ENCODE measurements around the gene PKDCC.
"Not testable (repeated sequence)": the region's sequence is repeated elsewhere in the genome, so short reads cannot be mapped to it uniquely, and the experiment has no call there.

PKDCC gene

GRCh38 chr2:42050703-42051542, 3.1 kb downstream of the PKDCC start:
- DNase-seq, result no peak

- DNase-seq, result no peak
These were observed 3.9 kb downstream of the PKDCC start for GRCh38 chr2:42051543-42052235.

DNA sequence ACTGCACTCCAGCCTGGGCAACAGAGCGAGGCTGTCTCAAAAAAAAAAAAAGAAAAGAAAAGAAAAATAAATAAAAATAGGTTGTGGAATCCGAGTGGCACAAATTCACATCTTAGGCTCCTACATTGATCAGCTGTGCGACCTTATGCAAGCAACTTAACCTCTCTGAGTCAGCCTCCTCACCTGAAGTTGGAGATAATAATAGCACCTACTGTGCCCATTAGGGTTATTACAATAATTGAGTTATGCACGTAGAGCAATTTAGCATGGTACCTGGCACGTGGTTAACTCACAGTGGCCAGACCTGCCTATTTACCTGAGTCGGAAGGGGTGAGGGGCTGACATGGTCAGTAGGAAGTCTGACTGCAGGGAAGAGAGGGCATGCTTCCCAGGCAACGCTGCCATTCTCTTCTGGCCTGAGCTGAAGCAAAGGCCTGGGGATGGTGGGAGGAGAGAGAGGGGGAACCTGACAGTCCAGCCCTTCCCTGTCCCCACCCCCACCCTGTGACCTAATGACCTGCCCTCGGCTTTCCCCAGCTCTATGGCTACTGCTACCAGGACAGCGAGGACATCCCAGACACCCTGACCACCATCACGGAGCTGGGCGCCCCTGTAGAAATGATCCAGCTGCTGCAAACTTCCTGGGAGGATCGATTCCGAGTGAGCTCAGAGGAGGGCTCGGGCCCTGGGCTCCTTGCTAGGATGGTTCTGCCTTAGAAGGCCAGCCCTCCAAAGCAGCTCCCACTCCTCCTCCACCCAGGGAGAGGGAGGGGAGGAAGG, 5.1 kb downstream of the PKDCC start:
- no peak for DNase-seq

GRCh38 chr2:42053482-42053790, 5.6 kb downstream of the PKDCC start:
- no peak for DNase-seq

- no peak for DNase-seq
These were observed 6.2 kb downstream of the PKDCC start for GRCh38 chr2:42053791-42054701.

- no peak for DNase-seq
These were observed 7.1 kb downstream of the PKDCC start for GRCh38 chr2:42054714-42055430.

DNA sequence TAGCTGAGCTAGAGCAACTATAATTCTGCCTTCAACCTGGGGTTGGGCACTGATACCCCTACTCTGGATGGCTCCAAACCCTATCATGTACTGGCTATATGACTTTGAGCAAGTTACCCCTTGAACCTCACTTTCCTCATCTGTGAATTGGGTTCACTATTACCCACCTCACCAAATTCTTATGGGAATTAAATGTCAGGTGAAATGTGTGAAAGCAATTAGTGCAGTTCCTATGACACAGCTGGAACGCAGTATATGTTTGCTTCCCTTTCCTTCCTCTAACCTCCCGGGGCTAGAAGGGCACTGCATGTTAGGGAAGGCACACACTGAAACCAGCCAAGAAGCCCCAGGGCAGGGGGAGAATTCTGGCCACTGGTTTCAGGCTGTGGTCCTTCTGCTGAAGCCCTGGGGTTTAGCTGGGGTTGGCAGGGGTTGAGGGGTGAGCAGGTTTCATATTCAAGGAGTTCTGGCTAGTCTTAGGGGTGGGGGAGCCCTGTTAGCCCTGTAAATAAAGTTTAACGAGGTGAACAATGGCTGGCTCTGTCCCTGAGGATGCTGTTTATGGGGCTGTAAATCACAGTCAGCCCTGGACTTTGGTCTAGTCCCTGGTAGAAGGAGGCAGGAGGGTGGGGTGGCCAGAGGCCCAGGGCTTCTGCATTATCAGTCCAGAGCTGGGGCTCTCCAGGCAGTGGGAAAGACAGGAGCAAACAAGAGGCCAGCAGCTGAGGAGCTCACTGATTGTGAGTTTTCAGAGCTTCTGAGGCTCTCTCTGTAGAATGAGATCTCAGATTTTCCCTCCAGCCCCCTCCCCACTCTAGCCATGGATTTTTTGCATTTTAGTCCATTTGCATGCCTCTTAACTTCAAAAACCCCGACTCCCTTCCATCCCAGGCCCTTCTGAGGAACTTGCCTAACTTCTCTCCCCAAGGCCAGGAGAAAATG, 8.0 kb downstream of the PKDCC start:
- no peak for DNase-seq

GRCh38 chr2:42057159-42057901, 9.5 kb downstream of the PKDCC start:
- DNase-seq, result no peak

DNA sequence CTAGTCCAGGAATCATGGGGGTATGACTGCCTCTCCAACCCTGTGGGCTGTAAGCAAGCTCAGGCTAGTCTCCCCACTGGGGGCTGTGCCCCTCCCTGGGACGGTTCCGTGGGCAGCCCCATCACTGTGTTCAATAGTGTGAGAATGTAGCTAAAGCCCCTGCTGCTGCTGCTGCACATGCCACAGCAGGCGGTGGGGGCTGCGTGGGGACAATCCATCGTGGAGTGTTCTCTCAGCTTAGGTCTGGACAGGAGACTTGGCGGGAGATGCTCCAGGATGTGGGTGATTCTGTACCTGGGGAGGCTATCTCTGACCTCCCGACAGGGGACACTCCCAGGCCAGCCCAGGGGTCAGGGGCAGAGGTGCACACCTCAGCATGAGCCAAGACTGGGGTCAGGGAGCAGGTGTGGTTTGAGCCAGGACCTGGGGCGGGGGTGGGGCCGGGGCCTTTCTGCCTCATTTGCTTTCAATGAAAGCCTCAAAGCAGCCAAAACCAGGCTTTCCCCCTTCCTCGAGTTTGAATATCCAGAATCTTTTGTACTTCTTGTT, 10.2 kb downstream of the PKDCC start:
- DNase-seq, result no peak

DNA sequence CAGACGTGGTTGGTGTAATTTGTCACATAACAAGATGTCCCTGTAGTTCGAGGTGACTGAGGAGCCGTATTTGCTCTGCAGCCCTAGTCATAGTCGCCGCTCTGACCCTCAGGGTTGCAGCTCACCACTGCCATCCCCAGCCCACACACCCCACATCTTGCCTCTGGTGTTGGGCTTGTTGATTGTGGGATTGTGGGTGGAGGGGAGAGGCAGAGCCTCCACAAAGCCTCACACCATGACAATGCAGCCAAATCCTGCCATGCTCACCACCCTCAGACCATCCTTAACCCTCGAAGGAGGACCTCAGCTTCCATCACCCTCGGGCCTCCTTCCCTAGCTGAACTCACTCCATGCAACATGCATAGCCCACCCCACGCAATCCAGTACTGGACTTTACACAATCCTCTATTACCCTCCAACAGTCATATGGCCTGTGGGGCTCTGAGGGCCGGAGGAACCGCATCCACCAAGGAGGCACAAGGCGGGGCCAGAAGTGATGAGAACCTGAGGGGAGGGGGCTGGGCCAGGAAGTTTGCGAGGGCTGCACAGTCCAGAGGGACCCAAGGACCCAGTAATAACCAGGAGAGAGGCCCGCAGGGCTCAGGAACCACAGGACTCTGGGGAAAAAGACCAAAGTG, 11.6 kb downstream of the PKDCC start:
- DNase-seq, result no peak

DNA sequence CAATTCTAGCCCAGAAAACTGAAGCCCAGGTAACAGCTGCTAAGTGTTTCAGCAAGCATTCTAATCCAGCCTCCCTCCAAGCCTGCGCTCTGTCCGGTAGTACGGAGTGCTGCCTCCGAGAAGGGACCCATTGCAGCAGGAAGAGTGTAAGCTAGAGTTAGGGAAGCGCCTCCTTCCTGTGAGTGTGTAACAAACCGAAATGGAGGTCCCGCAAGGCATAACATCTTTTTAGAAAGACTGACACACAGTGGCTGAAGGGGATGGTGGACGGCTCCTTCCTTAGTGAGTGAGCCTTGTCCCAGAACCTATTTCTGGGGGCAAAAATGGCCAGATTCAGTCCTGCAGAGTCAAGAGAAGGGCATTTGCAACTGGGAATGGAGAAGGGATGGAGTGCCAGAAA, 12.2 kb downstream of the PKDCC start:
- DNase-seq, result no peak

DNA sequence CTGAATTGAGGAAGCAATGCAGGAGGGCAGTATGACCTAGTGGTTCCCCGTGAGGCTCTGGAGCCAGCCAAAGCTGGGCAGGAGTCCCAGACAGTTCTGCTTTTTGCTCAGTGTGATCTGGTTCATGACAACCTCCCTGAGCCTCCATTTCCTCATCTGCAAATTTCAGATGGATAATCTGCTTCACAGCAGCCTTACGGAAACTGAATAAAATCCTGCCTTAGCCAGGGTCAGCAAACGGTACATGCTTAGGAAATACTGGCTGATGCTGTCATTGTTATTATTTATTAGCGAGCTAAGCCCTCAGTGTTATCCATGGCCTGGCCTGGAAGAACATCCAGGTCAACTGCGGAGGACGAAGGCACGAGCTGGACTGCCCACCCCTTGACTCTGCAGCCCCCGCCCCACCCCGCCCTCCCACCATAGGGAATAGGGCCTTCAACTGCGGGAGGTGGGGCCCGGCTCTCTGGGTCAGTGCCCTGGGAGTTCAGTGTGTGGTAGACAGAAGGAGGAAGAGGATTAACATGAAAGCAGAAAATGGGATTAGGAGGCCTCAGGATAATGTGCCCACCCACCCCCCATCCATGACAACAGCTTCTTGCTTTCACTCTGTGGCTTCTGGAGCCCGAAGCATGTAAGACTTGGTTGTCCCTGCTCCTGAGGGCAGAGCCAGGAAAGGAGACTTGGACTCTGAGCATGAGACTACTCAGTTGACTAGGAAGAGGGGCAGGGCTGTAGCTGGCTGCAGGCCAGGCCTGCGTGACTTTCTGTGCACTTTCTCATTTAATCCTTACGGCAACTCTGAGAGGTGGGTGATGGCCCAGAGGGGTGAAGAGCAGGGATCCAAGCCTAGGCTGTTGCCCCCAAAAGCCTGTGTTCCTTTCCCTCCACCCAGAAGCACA, 13.1 kb downstream of the PKDCC start:
- DNase-seq, result no peak

- DNase-seq, result no peak
These were observed 14.0 kb downstream of the PKDCC start for GRCh38 chr2:42061839-42062238.

DNA sequence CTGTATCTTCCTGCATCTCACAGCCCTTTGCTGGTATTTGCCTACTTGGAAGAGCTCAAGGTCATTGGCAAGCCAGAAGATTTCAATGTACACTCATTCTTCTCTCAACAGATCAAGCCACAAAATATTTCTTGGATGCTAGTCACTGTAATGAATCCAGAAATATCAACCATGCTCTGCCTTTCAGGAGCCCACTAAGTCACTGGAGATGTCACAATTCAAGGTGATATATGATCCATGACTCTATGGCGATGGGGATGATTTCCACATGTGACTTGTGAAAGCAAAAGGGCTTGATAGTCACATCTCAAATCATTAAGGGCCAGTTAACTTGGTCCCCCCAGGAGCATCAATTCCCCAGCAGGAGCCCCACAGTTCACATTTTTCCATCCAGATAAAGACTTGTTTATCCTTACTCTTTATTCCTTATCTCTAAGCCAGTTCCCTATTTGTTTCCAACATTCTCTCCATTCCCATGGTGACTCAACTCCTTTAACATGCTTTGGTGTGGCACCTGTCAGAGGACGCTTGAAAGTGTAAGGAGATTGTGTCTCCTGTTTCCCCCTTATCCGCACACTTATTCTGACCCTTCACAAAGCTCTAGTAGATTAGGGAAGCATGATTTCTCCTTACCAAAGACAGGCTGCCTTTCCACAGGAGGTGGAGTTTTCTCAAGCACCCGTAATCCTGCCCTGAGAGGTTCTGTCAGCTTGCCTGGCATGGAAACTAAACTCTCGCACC, 15.8 kb downstream of the PKDCC start:
- DNase-seq, result no peak

GRCh38 chr2:42064417-42064942, 16.7 kb downstream of the PKDCC start:
- no peak for DNase-seq

DNA sequence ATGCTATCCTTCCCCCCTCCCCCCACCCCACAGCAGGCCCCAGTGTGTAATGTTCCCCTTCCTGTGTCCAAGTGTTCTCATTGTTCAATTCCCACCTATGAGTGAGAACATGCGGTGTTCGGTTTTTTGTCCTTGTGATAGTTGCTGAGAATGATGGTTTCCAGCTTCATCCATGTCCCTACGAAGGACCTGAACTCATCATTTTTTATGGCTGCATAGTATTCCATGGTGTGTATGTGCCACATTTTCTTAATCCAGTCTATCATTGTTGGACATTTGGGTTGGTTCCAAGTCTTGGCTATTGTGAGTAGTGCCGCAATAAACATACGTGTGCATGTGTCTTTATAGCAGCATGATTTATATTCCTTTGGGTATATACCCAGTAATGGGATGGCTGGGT, 17.9 kb downstream of the PKDCC start:
- not testable (repeated sequence) for DNase-seq

DNA sequence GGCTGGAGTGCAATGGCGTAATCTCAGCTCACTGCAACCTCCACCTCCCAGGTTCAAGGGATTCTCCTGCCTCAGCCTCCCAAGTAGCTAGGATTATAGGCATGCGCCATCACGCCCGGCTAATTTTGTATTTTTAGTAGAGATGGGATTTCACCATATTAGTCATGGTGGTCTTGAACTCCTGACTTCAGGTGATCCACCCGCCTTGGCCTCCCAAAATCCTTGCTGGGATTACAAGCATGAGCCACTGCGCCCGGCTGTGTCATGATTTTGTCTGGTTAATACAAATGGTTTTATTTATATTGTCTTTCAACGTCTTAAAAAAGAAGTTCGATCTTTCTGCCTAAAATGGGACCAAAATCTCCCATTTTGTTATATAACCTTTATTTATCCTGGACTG, 19.2 kb downstream of the PKDCC start:
- not testable (repeated sequence) for DNase-seq
